H1 (cell line): Measurements from ENCODE around the gene CACNA1C. TPM values are rescaled to one million over a fixed set of nuclear protein-coding genes. Genes with fewer than 3 reads are reported as not detected.

Experiments used
- CTCF ChIA-PET: fragments of 300-600 bp; sonication (Branson Sonifier 250); formaldehyde crosslinking; loops from one replicate; lab custom pipeline; 2021; ENCODE audit not compliant: partially characterized antibody; lab: Charles Lee
- POLR2A ChIA-PET: fragments of 300-600 bp; sonication (Branson Sonifier 250); formaldehyde crosslinking; loops from one replicate; lab custom pipeline; 2021; ENCODE audit warnings: inconsistent platforms; ENCODE audit not compliant: partially characterized antibody; lab: Charles Lee
- DNase-seq, 2 experiments: peaks; one replicate each; pipeline versions ENCODE4 v3.0.0 to v3.0.0-alpha.2; 2010 to 2022; ENCODE audit warnings: low spot score in 2 of 2, low read depth in 1 of 2, mixed read lengths in 1 of 2
- FAIRE-seq: peaks from 2 replicates; lab custom pipeline; 2011; peaks lifted over from hg19 to GRCh38; lab: Jason Lieb, UNC
- H2AFZ ChIP-seq: 2 replicates; pipeline ENCODE4 v1.8.1; 2012; ENCODE audit warnings: low read length, inconsistent platforms
- H2AK5ac ChIP-seq: 2 replicates; pipeline ENCODE4 v1.6.1; 2013; ENCODE audit warnings: low read depth, low read length
- H2BK120ac ChIP-seq: replicated peaks from 2 replicates; pipeline ENCODE3; 2013; ENCODE audit warnings: low read depth, low read length, inconsistent platforms
- H2BK12ac ChIP-seq: 2 replicates; pipeline ENCODE4 v1.6.1; 2013; ENCODE audit warnings: low read depth, low read length
- H2BK15ac ChIP-seq: 2 replicates; pipeline ENCODE4 v1.6.1; 2013; ENCODE audit warnings: low read length
- H2BK20ac ChIP-seq: 2 replicates; pipeline ENCODE4 v1.6.1; 2013; ENCODE audit warnings: low read length
- H2BK5ac ChIP-seq: 2 replicates; pipeline ENCODE4 v1.6.1; 2013; ENCODE audit warnings: low read depth, low read length
- H3K14ac ChIP-seq: 2 replicates; pipeline ENCODE4 v1.6.1; 2013; ENCODE audit warnings: inconsistent platforms; ENCODE audit not compliant: insufficient read length
- H3K18ac ChIP-seq: 2 replicates; pipeline ENCODE4 v1.6.1; 2013; ENCODE audit warnings: low read length; ENCODE audit errors: extremely low read depth
- H3K23ac ChIP-seq: 2 replicates; pipeline ENCODE4 v1.6.1; 2013; ENCODE audit warnings: inconsistent platforms; ENCODE audit not compliant: insufficient read length
- H3K23me2 ChIP-seq: 2 replicates; pipeline ENCODE4 v1.6.1; 2013; ENCODE audit warnings: low read depth, low read length
- H3K27ac ChIP-seq: 2 replicates; pipeline ENCODE4 v1.6.1; 2011; ENCODE audit warnings: low read depth, low read length, inconsistent platforms
- H3K27me3 ChIP-seq, 4 experiments: replicated peaks in 1 of 4; 1 replicate in 1 of 4; 2 replicates in 3 of 4; pipeline versions ENCODE4 v1.6.1 to v1.8.1; 2011 to 2013; ENCODE audit warnings: low read length in 3 of 4, mild to moderate bottlenecking in 3 of 4, inconsistent platforms in 2 of 4, mixed read lengths in 2 of 4, moderate library complexity in 1 of 4; ENCODE audit not compliant: control insufficient read depth in 3 of 4, insufficient read depth in 3 of 4; ENCODE audit errors: extremely low read depth in 1 of 4
- H3K36me3 ChIP-seq, 4 experiments: 2 replicates each; pipeline versions ENCODE4 v1.6.1 to v1.8.1; 2011 to 2013; ENCODE audit warnings: mild to moderate bottlenecking in 4 of 4, low read length in 3 of 4, moderate library complexity in 2 of 4, control low read depth in 1 of 4, inconsistent platforms in 1 of 4; ENCODE audit not compliant: insufficient read depth in 4 of 4, control insufficient read depth in 2 of 4
- H3K4ac ChIP-seq: replicated peaks from 2 replicates; pipeline ENCODE3; 2013; ENCODE audit warnings: low read length, low read depth, mixed read lengths, inconsistent platforms; ENCODE audit not compliant: insufficient read length
- H3K4me1 ChIP-seq, 4 experiments: replicated peaks in 1 of 4; 1 replicate in 1 of 4; 2 replicates in 3 of 4; pipeline versions ENCODE4 v1.6.1 to v1.8.1; 2011 to 2013; ENCODE audit warnings: low read length in 3 of 4, inconsistent platforms in 2 of 4, mixed read lengths in 1 of 4; ENCODE audit not compliant: insufficient read depth in 4 of 4, control insufficient read depth in 3 of 4
- H3K4me2 ChIP-seq, 2 experiments: 2 replicates each; pipeline versions ENCODE4 v1.6.1 to v1.8.1; 2011 to 2013; ENCODE audit warnings: low read depth in 2 of 2, low read length in 2 of 2, control low read depth in 1 of 2, inconsistent platforms in 1 of 2, mild to moderate bottlenecking in 1 of 2; ENCODE audit not compliant: insufficient read depth in 1 of 2
- H3K4me3 ChIP-seq, 4 experiments: fragments of 200-600, 300-600 bp in 1 of 4; sonication (generic), shearing (Covaris generic), sonication (Bioruptor Twin) in 1 of 4; 2 replicates each; pipeline versions ENCODE4 v1.5.1 to v1.8.1; 2011 to 2016; ENCODE audit warnings: low read length in 4 of 4, low read depth in 3 of 4, control low read depth in 2 of 4, inconsistent platforms in 2 of 4, mild to moderate bottlenecking in 2 of 4, mixed read lengths in 1 of 4, moderate library complexity in 1 of 4; ENCODE audit not compliant: insufficient read depth in 2 of 4; ENCODE audit errors: extremely low read depth in 1 of 4
- H3K56ac ChIP-seq: replicated peaks from 2 replicates; pipeline ENCODE3; 2013; ENCODE audit warnings: low read depth, mild to moderate bottlenecking, mixed read lengths, low read length, inconsistent platforms; ENCODE audit not compliant: insufficient read length
- H3K79me1 ChIP-seq: 2 replicates; pipeline ENCODE4 v1.6.1; 2013; ENCODE audit warnings: low read depth, low read length, control low read depth
- H3K79me2 ChIP-seq, 2 experiments: 2 replicates each; pipeline versions ENCODE4 v1.6.1 to v1.8.1; 2012 to 2013; ENCODE audit warnings: low read length in 2 of 2, mild to moderate bottlenecking in 2 of 2, inconsistent platforms in 1 of 2; ENCODE audit not compliant: insufficient read depth in 2 of 2, control insufficient read depth in 1 of 2
- H3K9ac ChIP-seq, 4 experiments: replicated peaks in 1 of 4; 1 replicate in 1 of 4; 2 replicates in 3 of 4; pipeline versions ENCODE4 v1.6.1 to v1.8.1; 2011 to 2013; ENCODE audit warnings: low read depth in 3 of 4, low read length in 3 of 4, control low read depth in 2 of 4, mild to moderate bottlenecking in 2 of 4, moderate library complexity in 2 of 4, inconsistent platforms in 1 of 4; ENCODE audit errors: extremely low read depth in 1 of 4
- H3K9me3 ChIP-seq, 2 experiments: 2 replicates each; pipeline versions ENCODE4 v1.6.1 to v1.8.1; 2012 to 2013; ENCODE audit warnings: mild to moderate bottlenecking in 2 of 2, moderate library complexity in 2 of 2, control low read depth in 1 of 2, inconsistent platforms in 1 of 2, low read depth in 1 of 2, low read length in 1 of 2, mixed read lengths in 1 of 2; ENCODE audit not compliant: insufficient read depth in 2 of 2
- H4K20me1 ChIP-seq, 2 experiments: replicated peaks in 1 of 2; 2 replicates each; pipeline versions ENCODE3 to v1.8.1; 2011 to 2013; ENCODE audit warnings: inconsistent platforms in 2 of 2, low read length in 2 of 2, mild to moderate bottlenecking in 1 of 2; ENCODE audit not compliant: insufficient read depth in 2 of 2, control insufficient read depth in 1 of 2
- H4K5ac ChIP-seq: 2 replicates; pipeline ENCODE4 v1.6.1; 2013; ENCODE audit warnings: low read length, low read depth, mixed read lengths, inconsistent platforms; ENCODE audit not compliant: insufficient read length
- H4K8ac ChIP-seq: 2 replicates; pipeline ENCODE4 v1.8.0; 2013; ENCODE audit warnings: mild to moderate bottlenecking, moderate library complexity, low read length, inconsistent platforms; ENCODE audit not compliant: insufficient read depth; ENCODE audit errors: extremely low read depth
- H4K91ac ChIP-seq: replicated peaks from 2 replicates; pipeline ENCODE3; 2013; ENCODE audit warnings: low read length, mixed read lengths, inconsistent platforms; ENCODE audit not compliant: insufficient read length
- BRCA1 ChIP-seq: IDR thresholded peaks from 2 replicates; pipeline ENCODE4 v1.6.1; 2012; ENCODE audit warnings: low read depth, low read length, improper control_type of control experiment
- CBX5 ChIP-seq: fragments of 300-800, 300-1000 bp; sonication (generic); IDR thresholded peaks from 2 replicates; pipeline ENCODE4 v1.7.1; 2016; ENCODE audit warnings: antibody characterized with exemption, low read length, low read depth
- GABPA ChIP-seq: IDR thresholded peaks from 2 replicates; pipeline ENCODE4 v1.6.1; 2011; ENCODE audit warnings: mild to moderate bottlenecking, low read length, moderate library complexity, borderline replicate concordance; ENCODE audit not compliant: insufficient read depth
- HDAC6 ChIP-seq: IDR thresholded peaks from one replicate; pipeline ENCODE4 v1.7.1; 2012; ENCODE audit warnings: low read depth, mild to moderate bottlenecking, inconsistent platforms, low read length, moderate library complexity
- JUN ChIP-seq: IDR thresholded peaks from 2 replicates; pipeline ENCODE4 v1.6.1; 2011; ENCODE audit warnings: low read depth, mild to moderate bottlenecking, improper control_type of control experiment, low read length
- RAD21 ChIP-seq, 2 experiments: IDR thresholded peaks in 1 of 2; conservative IDR thresholded peaks in 1 of 2; 2 replicates each; pipeline ENCODE4 v1.6.1; 2011; ENCODE audit warnings: low read depth in 2 of 2, low read length in 2 of 2, improper control_type of control experiment in 1 of 2, inconsistent platforms in 1 of 2, mild to moderate bottlenecking in 1 of 2, moderate library complexity in 1 of 2
- TAF1 ChIP-seq: IDR thresholded peaks from 2 replicates; pipeline ENCODE4 v1.6.1; 2011; ENCODE audit warnings: mild to moderate bottlenecking, low read depth, low read length
- WGBS, 2 experiments: shearing (Covaris generic) in 1 of 2; methylation state at CpG; one replicate each; pipeline versions ENCODE4 v1.1.6 to v1.1.7; 2013 to 2015; ENCODE audit warnings: low lambda C conversion rate in 2 of 2, mixed read lengths in 2 of 2, inconsistent platforms in 1 of 2, low coverage in 1 of 2, missing lambda C conversion rate in 1 of 2; ENCODE audit not compliant: insufficient replicate concordance in 2 of 2, insufficient coverage in 1 of 2, insufficient read length in 1 of 2; ENCODE audit errors: extremely low coverage in 1 of 2, missing lambda C conversion rate in 1 of 2; 5-methylcytosine and 5-hydroxymethylcytosine counted together
- polyA plus RNA-seq, 7 experiments: library from polyadenylated mRNA; depleted of rRNA in 3 of 7; stranded (reverse) in 5 of 7; unstranded in 2 of 7; fragments of >200 nt in 5 of 7; fragments of 200-250 nt in 2 of 7; gene quantifications; 1 replicate in 5 of 7; 2 replicates in 1 of 7; 4 replicates in 1 of 7; pipeline versions ENCODE4 v1.2.1 to v1.2.3, GENCODE V29; 2011 to 2013; ENCODE audit warnings: missing spikeins in 2 of 7, mixed read lengths in 2 of 7
- total RNA-seq: library from RNA; stranded (reverse); fragmentation: NEBNext Ultra II Directional; extraction: Animal tissue kit (Norgen Biotek cat#: 25700); gene quantifications from 2 replicates; pipeline ENCODE4 v1.2.1, GENCODE V29; 2021

The CACNA1C gene
- total and polyA plus RNA-seq, 2 of the 8 experiments (the other 6 are each of a cell fraction or from before 2014, with no cell fraction given): 1.3 TPM

- POLR2A ChIA-PET: no interaction called here
- Histone ChIP-seq H2BK120ac (no peak overlapping the region), H3K79me2 (no peaks in the 10 kb centered on the region), H2BK5ac (no peak overlapping the region), H3K18ac (no peak overlapping the region), H3K9me3 (no peaks in the 10 kb centered on the region), H3K36me3 (no peaks in the 10 kb centered on the region), H3K27ac (no peak overlapping the region), H4K91ac (no peak overlapping the region), H3K23ac (no peak overlapping the region), H3K27me3 (no peaks in the 10 kb centered on the region), H2BK20ac (no peak overlapping the region), H3K79me1 (no peaks in the 10 kb centered on the region), H4K8ac (no peak overlapping the region), H2AK5ac (no peak overlapping the region), H2BK12ac (no peak overlapping the region), H3K4ac (no peak overlapping the region), H3K4me2 (no peak overlapping the region), H2AFZ (no peak overlapping the region), H3K4me1 (no peaks in the 10 kb centered on the region), H3K9ac (no peak overlapping the region), H3K4me3 (no peak overlapping the region), H4K20me1 (no peaks in the 10 kb centered on the region), H3K56ac (no peak overlapping the region), H2BK15ac (no peak overlapping the region), H3K23me2 (no peaks in the 10 kb centered on the region), H4K5ac (no peak overlapping the region), H3K14ac (no peak overlapping the region)
- CTCF ChIA-PET: interaction anchor here (0.7 kb wide), 1 partner anchor 101 kb away, joined by 3 read pairs; no protein-coding TSS in a partner anchor
- DNase-seq: no peak
- FAIRE-seq: no peak
- 93% methylated on average over 10 of the region's 10 CpGs; no CpG with 5 or more reads in 1 of the 2 experiments for WGBS, 2 experiments
- TF ChIP-seq BRCA1: no peak
- no peak for TF ChIP-seq TAF1
- no peak for TF ChIP-seq CBX5
- TF ChIP-seq JUN: no peak
- TF ChIP-seq RAD21 (IDR thresholded peaks at IDR 0.05 in 1 of 2, conservative IDR thresholded peaks at IDR 0.05 in 1 of 2; ENCODE audit: low read depth in 2 of 2, low read length in 2 of 2): no peak
- TF ChIP-seq GABPA: no peak
- no peak for TF ChIP-seq HDAC6
These were observed 429.2 kb downstream of the CACNA1C start for GRCh38 chr12:2481951-2482350.
